GM18907 (cell line): ENCODE results near the gene SYNJ2.

Experiments used
- ATAC-seq: cut with Tn5 transposase; IDR thresholded peaks from one replicate; pipeline ENCODE4 v1.9.1; 2021; ENCODE audit warnings: mild to moderate bottlenecking, moderate library complexity; ENCODE audit not compliant: unreplicated experiment

The SYNJ2 gene

DNA sequence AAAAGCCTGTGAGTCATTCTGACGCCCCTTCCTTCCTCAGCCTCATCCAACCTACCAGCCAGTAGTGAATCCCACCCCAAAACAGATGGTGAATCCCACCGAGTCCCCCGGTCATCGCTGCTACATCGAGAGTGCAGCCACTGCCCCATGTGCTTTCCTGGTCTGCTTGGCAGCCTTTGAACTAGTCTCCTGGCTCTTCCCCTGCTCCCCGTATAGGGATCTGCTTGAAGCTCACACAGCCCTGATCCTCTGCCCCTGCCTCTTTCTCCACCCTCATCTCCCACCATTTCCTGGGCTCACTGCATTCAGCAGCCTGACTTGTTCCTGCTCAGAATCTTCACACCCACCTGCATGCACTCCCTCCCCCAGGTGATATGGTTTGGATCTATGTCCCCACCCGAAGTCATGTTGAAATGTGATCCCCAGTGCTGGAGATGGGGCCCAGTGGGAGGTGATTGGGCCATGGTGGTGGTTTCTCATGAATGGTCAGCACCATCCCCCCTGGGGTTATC is 14.6 kb downstream of the SYNJ2 start:
- ATAC-seq = no peak

DNA sequence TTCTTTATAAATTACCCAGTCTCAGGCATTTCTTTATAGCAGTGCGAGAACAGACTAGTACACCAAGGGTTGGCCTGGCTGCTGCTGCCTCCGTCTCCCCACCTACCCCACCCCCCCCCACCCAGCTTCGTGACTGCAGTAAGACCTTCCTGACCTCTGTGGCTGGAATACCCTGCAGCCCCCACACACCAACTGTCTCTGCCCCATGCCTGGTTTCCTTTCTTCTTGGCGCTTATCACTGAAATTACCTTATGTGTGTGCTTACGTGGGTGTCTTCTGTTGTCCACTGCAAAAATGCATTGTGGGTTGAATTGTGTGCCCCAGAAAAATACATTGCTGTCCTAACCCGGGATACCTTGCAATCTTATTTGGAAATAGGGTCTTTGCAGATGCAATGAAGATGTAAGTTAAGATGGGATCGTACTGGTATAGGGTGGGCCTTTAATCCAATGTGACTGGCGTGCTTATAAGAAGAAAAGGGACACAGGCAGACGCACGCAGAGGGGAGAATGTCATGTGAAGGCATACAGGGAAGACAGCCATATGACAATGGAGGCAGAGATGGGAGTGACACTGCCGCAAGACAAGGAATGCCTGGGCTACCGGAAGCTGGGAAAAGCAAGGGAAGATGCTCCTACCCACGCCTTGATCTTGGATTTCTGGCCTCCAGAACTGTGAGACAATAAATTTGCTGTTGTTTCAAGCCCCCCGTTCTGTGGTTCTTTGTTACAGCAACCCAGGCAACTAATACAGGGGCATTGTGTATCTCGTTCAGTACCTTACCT is 15.4 kb downstream of the SYNJ2 start:
- no peak for ATAC-seq

DNA sequence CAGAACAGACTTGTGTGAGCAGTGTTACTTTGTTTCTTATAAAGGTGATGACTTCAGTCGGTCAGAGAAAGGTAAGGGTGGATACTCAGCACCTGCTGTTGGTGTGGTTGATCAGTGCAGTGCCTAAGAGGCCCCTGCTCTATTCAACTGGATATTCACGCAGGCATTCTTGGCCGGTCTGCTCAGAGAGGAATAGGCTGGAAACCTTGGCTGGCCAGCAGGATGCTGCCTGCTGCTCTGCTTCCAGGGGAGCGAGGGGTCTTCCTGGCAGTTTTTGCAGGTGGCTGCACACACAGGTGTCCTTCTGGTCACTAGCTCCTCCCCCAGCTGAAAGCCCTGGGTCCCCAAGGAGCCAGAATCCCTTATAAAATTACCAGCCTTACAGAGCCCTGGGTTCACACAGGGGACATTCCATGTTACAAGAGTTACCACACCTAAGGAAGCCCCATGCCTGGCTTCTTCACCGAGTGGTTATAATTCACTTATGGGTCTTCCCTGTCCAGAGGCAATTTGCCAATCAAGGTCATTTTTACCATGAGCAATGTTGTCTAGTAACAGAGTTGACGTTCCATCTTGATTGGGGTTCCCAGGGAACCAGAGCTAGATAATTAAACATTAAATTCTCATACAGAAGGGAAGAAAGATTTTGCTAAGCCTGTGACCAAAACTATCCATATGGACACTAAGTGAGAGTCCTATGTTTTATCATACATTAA is 16.4 kb downstream of the SYNJ2 start:
- no peak for ATAC-seq

- no peak for ATAC-seq
These were observed 17.1 kb downstream of the SYNJ2 start for GRCh38 chr6:157998707-157999167.

- no peak for ATAC-seq
These were observed 17.7 kb downstream of the SYNJ2 start for GRCh38 chr6:157999168-158000051.

- no peak for ATAC-seq
These were observed 19.1 kb downstream of the SYNJ2 start for GRCh38 chr6:158000530-158001307.

DNA sequence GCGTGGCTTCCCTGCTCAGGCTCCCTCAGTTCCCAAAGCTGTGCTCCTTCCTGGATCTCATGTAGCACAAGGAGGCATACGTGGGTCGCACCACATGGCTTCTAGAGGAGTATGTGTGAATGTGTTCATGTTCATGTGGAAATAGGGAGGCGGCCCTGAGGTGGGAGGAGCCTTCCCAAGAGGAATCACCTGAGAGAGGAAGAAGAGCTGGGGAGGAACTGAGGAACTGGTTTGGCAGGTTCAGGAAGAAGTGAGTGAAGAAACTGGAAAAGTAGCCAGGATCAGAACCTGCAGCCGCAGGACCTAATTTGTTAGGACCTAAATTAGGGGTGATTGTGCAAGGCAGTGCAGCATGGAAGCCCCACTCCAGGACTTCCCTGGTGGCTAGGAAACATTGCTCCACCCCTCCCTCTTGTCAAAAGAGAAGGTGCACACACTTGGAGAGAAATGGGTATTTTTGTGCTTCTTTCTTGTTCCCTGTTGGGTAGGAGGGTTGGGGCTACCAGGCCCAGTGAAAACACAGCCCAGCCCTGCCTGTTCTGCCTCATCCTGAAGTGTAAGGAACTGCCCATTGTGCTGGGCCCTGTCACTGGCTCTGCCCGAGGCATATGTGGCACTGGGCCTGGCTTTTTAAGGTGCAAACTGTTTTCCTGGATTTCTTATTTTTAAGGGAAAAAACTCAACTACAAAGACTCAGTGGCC is 20.7 kb downstream of the SYNJ2 start:
- ATAC-seq = no peak

DNA sequence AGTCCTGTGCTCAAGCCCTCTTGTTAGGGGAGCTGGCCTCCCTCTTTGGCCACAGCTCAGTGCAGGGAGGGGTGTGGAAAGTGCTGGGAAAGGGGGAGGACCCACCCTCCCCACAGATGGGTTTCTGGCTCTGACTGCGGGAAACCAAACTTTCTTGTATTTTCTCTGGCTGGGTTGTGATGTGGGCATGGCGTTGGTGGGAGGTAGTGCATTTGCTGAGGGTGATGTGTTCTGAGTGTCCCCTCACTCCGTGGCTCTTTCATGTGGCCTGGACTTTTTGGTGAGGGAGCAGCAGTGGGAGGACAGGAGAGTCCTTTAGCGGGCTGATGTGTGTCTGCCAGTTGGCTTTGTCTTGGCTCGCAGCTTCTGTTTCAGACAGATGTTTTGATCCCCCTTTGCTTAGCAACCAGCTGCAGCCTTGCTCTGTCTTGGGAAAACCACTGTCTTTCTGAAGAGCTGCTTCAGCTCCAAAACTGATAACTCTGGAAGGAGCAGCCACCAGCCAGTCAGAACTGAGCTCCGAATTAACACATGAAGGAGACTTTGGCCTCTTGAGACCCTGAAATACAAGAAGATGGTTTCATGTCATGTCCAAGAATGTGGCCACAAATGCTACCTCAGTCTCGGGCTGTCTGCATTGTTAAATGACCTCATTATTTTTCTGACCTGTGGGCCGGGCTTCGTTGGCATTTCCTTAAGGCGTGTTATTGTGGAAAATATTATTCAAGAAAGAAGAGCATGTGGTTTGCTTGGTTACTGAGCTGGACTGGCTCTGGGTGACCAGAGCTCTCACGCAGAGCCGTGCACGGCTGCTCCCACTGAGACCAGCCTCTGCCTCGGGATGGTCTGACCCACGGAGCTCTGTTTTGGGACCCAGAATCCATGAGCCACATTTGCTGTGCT is 21.5 kb downstream of the SYNJ2 start:
- ATAC-seq = no peak

- ATAC-seq = no peak
These were observed 22.4 kb downstream of the SYNJ2 start for GRCh38 chr6:158003910-158004700.

- no peak for ATAC-seq
These were observed 23.0 kb downstream of the SYNJ2 start for GRCh38 chr6:158004701-158005095.

DNA sequence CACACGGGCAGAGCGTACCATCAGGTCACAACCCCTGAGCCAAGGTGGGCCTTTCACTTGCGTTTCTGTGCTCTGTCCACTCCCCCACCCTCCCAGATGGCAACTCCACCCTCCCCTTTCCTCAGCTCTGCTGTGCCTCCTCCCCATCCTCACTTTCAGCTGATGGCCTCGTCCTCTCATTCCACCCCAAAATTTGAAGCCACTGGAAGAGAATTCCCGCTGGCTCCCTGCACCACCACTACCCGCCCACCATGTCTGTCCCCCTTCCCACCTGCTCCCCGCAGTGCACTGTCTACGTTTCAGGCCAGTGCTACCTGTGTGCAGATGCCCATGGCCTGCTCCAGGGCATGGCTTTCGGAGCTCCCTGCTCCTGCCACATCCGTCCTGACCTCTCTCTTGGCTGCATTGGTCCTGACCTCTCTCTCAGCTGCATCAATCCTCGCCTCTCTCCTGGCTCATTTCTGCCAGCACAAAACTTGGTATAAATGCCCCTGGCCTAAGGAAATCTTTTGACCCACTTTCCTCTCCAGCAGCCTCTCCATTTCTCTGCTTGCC is 24.0 kb downstream of the SYNJ2 start:
- no peak for ATAC-seq

DNA sequence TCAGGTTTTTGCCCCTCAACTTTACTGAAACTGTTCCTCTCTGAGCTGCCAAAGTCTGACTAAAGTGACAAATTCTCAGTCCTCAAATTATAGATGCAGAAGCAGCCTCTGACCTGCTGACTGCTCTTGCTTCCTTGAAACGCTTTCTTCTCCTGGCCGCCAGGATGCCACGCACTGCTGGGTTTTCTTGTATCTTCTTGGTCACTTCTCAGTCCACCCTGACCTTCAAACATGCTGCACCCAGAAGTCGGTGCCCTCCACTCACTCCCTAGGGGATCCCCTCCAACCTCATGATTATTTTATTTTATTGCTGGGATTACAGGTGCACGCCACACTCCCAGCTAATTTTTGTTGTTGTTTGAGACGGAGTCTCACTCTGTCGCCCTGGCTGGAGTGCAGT is 24.7 kb downstream of the SYNJ2 start:
- ATAC-seq = no peak

GRCh38 chr6:158006821-158007570 is 25.3 kb downstream of the SYNJ2 start:
- ATAC-seq = no peak

GRCh38 chr6:158008864-158009113 is 27.1 kb downstream of the SYNJ2 start:
- no peak for ATAC-seq

DNA sequence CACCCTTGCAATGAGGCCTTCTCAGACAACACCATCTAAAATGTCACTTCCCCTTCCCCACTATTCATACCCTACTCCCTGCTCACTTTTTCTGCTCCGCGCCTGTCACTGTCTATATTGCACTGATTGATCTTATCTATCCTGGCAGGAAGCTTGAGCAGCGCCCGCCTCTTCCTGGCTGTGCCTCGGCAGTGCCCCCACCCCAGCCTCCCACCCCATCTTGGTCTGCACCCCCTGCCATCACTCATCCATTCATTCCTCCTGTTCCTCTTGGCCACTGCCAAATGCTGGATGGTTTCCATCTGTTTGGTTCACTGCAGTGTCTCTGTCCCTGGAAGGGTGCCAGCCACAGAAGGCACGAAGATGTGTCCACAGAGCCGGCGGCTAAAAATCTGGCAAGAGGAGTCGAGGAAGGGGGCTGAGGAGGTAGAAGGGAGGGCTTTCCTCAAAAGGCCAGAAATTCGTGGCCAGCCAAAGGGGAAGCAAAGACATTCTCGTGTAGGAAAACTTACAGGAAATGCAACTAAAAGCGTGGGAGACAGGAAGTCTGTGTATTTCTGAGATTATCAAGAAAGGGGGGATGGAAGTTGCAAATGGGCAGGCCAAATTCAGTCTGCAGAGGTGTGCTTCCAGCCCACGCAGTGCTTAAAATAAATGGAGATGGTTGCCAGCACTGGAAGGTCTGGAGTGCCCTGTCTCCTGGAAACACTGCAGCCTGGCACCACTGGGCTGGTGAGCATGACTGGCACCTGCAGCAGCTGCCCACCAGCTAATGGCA is 27.6 kb downstream of the SYNJ2 start:
- ATAC-seq = no peak

- ATAC-seq = no peak
These were observed 28.4 kb downstream of the SYNJ2 start for GRCh38 chr6:158009935-158010585.
